K562 (cell line): ENCODE results near the gene RAD51AP2. TPM values are rescaled to one million over a fixed set of nuclear protein-coding genes. Genes with fewer than 3 reads are reported as not detected.

ENCODE experiments used
- ATAC-seq: fragments of 200-7000 bp; cut with Tn5 transposase; 3 replicates; pipeline ENCODE4 v1.9.1; 2020; ENCODE audit warnings: moderate library complexity
- BruUV-seq: library from RNA; stranded (reverse); fragments of 400-500 nt; replicated peaks from 2 replicates; lab custom pipeline; 2021; lab: Mats Ljungman, UMichigan
- CTCF ChIA-PET: fragments of 300-600 bp; formaldehyde crosslinking; extraction: SDS; loops from one replicate; lab custom pipeline; 2021; ENCODE audit warnings: low intra/inter-chr PET ratio; lab: Yijun Ruan, JAX
- POLR2A ChIA-PET: fragments of 300-600, 350-650 bp; sonication (Branson Sonifier 250); formaldehyde crosslinking; extraction: SDS; loops from one replicate; lab custom pipeline; 2021; ENCODE audit warnings: antibody characterized with exemption, inconsistent platforms; lab: Yijun Ruan, JAX
- DNase-seq, 4 experiments: peaks; one replicate each; pipeline versions ENCODE4 v3.0.0 to v3.0.0-alpha.2; 2011 to 2018; ENCODE audit warnings: low spot score in 3 of 4, mixed read lengths in 3 of 4; ENCODE audit errors: extremely low read depth in 1 of 4
- FAIRE-seq: peaks from 2 replicates; lab custom pipeline; 2011; peaks lifted over from hg19 to GRCh38; lab: Jason Lieb, UNC
- H2AFZ ChIP-seq: 2 replicates; pipeline ENCODE4 v1.6.0; 2011; ENCODE audit warnings: low read depth, low read length, control low read depth, inconsistent platforms
- H3K27ac ChIP-seq: fragments of 200-600 bp; 3 replicates; pipeline ENCODE4 v1.8.0; 2011; ENCODE audit warnings: low read depth, mild to moderate bottlenecking, control low read depth, inconsistent platforms, low read length, moderate library complexity, mixed read lengths; ENCODE audit errors: extremely low read depth
- H3K27me3 ChIP-seq, 2 experiments: fragments of 300-600 bp in 1 of 2; 2 replicates in 1 of 2; 3 replicates in 1 of 2; pipeline versions ENCODE4 v1.6.0 to v1.8.0; 2011; ENCODE audit warnings: inconsistent platforms in 2 of 2, low read length in 2 of 2, mild to moderate bottlenecking in 1 of 2, mixed read lengths in 1 of 2, moderate library complexity in 1 of 2; ENCODE audit not compliant: control insufficient read depth in 2 of 2, insufficient read depth in 2 of 2
- H3K36me3 ChIP-seq: fragments of 300-600 bp; 3 replicates; pipeline ENCODE4 v1.8.0; 2011; ENCODE audit warnings: mild to moderate bottlenecking, low read length, inconsistent platforms; ENCODE audit not compliant: control insufficient read depth, insufficient read depth
- H3K4me1 ChIP-seq, 2 experiments: fragments of 200-600 bp in 1 of 2; replicated peaks in 1 of 2; 2 replicates in 1 of 2; 3 replicates in 1 of 2; pipeline versions ENCODE4 v1.5.1 to v1.8.0; 2011; ENCODE audit warnings: inconsistent platforms in 2 of 2, low read length in 2 of 2, mild to moderate bottlenecking in 1 of 2, mixed read lengths in 1 of 2, moderate library complexity in 1 of 2; ENCODE audit not compliant: control insufficient read depth in 2 of 2, insufficient read depth in 2 of 2
- H3K4me2 ChIP-seq: 2 replicates; pipeline ENCODE4 v1.6.1; 2011; ENCODE audit warnings: low read length, control low read depth, inconsistent platforms, mixed read lengths; ENCODE audit not compliant: insufficient read depth
- H3K4me3 ChIP-seq: fragments of 200-600 bp; sonication (generic), shearing (Covaris generic); 2 replicates; pipeline ENCODE4 v1.5.1; 2016; ENCODE audit warnings: control low read depth, inconsistent platforms
- H3K79me2 ChIP-seq: fragments of 200-600 bp; 3 replicates; pipeline ENCODE4 v1.8.0; 2011; ENCODE audit warnings: low read length, inconsistent platforms; ENCODE audit not compliant: control insufficient read depth, insufficient read depth
- H3K9ac ChIP-seq, 2 experiments: 2 replicates each; pipeline versions ENCODE4 v1.6.0 to v1.6.1; 2011; ENCODE audit warnings: low read depth in 2 of 2, low read length in 2 of 2, control low read depth in 1 of 2, inconsistent platforms in 1 of 2, mild to moderate bottlenecking in 1 of 2, mixed read lengths in 1 of 2; ENCODE audit not compliant: insufficient read depth in 1 of 2
- H3K9me1 ChIP-seq: one replicate; pipeline ENCODE4 v1.6.0; 2011; ENCODE audit warnings: inconsistent platforms, mild to moderate bottlenecking, low read length, moderate library complexity; ENCODE audit not compliant: control insufficient read depth, insufficient read depth
- H3K9me3 ChIP-seq: replicated peaks from 2 replicates; pipeline ENCODE4 v1.5.1; 2011; ENCODE audit warnings: low read depth, low read length, inconsistent platforms; ENCODE audit not compliant: control insufficient read depth, insufficient read depth
- H4K20me1 ChIP-seq: replicated peaks from 2 replicates; pipeline ENCODE4 v1.6.1; 2011; ENCODE audit warnings: low read length, inconsistent platforms, mixed read lengths; ENCODE audit not compliant: control insufficient read depth, insufficient read depth
- ASH1L ChIP-seq: fragments of 450-650 bp; IDR thresholded peaks from 2 replicates; pipeline ENCODE4 v1.6.1; 2018; ENCODE audit warnings: borderline replicate concordance, mild to moderate bottlenecking, low read depth; ENCODE audit not compliant: partially characterized antibody
- EP400 ChIP-seq: fragments of 450-650 bp; IDR thresholded peaks from 2 replicates; pipeline ENCODE4 v1.6.1; 2017; ENCODE audit warnings: antibody characterized with exemption, mild to moderate bottlenecking, moderate library complexity
- HNRNPLL ChIP-seq: fragments of 200-400 bp; formaldehyde crosslinking; IDR thresholded peaks from 2 replicates; pipeline ENCODE4 v1.6.1; 2017; ENCODE audit warnings: low read length, low read depth, mild to moderate bottlenecking; ENCODE audit not compliant: poor library complexity, severe bottlenecking
- MAFF ChIP-seq: IDR thresholded peaks from 2 replicates; pipeline ENCODE4 v1.6.1; 2012; ENCODE audit warnings: low read length, improper control_type of control experiment
- NFYB ChIP-seq: IDR thresholded peaks from 2 replicates; pipeline ENCODE4 v1.6.1; 2011; ENCODE audit warnings: mild to moderate bottlenecking, moderate library complexity; ENCODE audit not compliant: insufficient read length; ENCODE audit errors: extremely low read depth
- NR2C2 ChIP-seq, 2 experiments: fragments of 200-800 bp in 1 of 2; sonication (Bioruptor generic) in 1 of 2; sonication (generic) in 1 of 2; formaldehyde crosslinking in 1 of 2; IDR thresholded peaks; 2 replicates each; pipeline versions ENCODE4 v1.6.1 to v1.8.0; 2016 to 2022; ENCODE audit warnings: mild to moderate bottlenecking in 1 of 2, missing compliant biosample characterization in 1 of 2, missing genetic modification characterization in 1 of 2, missing genetic modification reagents in 1 of 2
- ZC3H11A ChIP-seq: IDR thresholded peaks from 2 replicates; pipeline ENCODE4 v1.6.1; 2012; ENCODE audit warnings: low read depth, low read length, improper control_type of control experiment
- WGBS: fragments of 100-300 bp; shearing (Covaris generic); methylation state at CpG from one replicate; pipeline ENCODE4 v1.1.6; 2016; ENCODE audit warnings: low coverage, mixed read lengths; ENCODE audit not compliant: insufficient coverage; ENCODE audit errors: missing lambda C conversion rate; 5-methylcytosine and 5-hydroxymethylcytosine counted together
- in situ Hi-C: fragments of 300-500 bp; cut with MboI; formaldehyde crosslinking; loops from 4 replicates; pipeline ENCODE4 v1.15.0; 2018; ENCODE audit warnings: inconsistent platforms, mixed read lengths
- intact Hi-C: fragments of 100-400 bp; cut with micrococcal nuclease; formaldehyde crosslinking; loops from 2 replicates; pipeline ENCODE4 v1.14.2; 2022
- polyA plus RNA-seq, 8 experiments: library from polyadenylated mRNA; depleted of rRNA in 4 of 8; stranded (reverse) in 5 of 8; unstranded in 3 of 8; fragments of >200 nt; fragmentation: Nextera tagmentation in 2 of 8; fragmentation: Illumina TruSeq in 1 of 8; extraction: Ambion mirVana in 2 of 8; extraction: Trizol in 1 of 8; gene quantifications; 2 replicates each; pipeline versions ENCODE4 v1.2.1 to v1.2.3, GENCODE V29; 2011 to 2014; ENCODE audit warnings: inconsistent platforms in 1 of 8, missing spikeins in 1 of 8
- total RNA-seq, 7 experiments: library from RNA; depleted of rRNA in 6 of 7; stranded (reverse); fragments of >200 nt in 6 of 7; fragmentation: Illumina TruSeq in 2 of 7; extraction: Trizol in 2 of 7; gene quantifications; 2 replicates each; pipeline versions ENCODE4 v1.2.1 to v1.2.3, GENCODE V29; 2011 to 2021; ENCODE audit warnings: low replicate concordance in 1 of 7
- TF ChIP-seq, protein P1 (sequence below): fragments of 450-650 bp; IDR thresholded peaks from 2 replicates; pipeline ENCODE4 v1.6.1; 2016; ENCODE audit warnings: mild to moderate bottlenecking
- TF ChIP-seq, protein P2 (sequence below): fragments of 250-450 bp; sonication (Bioruptor Pico); IDR thresholded peaks from 2 replicates; pipeline ENCODE4 v1.4.0; 2020; ENCODE audit warnings: mild to moderate bottlenecking, moderate library complexity, borderline replicate concordance

Gene RAD51AP2
- total and polyA plus RNA-seq, 9 of the 15 experiments (the other 6 are each of a cell fraction or from before 2014, with no cell fraction given) = 0.01 to 0.04 (median 0.04) TPM; not detected in 6

DNA sequence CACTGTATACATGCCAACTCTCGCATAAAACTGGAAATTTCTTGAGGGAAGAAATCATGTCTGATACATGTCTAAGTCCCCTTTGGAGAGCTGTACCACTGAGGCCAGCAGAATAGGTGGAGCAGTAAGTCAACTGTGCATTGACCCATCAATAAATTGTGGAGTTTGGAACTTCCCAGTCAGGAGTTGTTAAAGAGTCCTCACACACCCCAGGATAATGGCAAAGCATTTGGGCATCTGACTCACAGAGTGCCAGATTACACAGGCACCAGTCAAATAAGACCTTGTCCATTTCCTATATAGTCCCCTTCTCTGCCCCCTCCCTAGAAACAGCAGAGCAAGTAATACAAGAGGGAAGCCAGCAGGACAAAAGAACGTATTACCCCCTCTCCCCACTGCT, 32.7 kb upstream of the RAD51AP2 start:
- H3K36me3 ChIP-seq = no peaks in the 10 kb centered on the region
- FAIRE-seq (no peak), DNase-seq (no peak), ATAC-seq (no peak)
- H4K20me1 ChIP-seq = no peaks in the 10 kb centered on the region
- H3K4me3 ChIP-seq = no peak overlapping the region
- ChIA-PET CTCF (no interaction called here), POLR2A (no interaction called here)
- no peaks in the 10 kb centered on the region for H3K9me1 ChIP-seq
- H3K4me2 ChIP-seq = no peak overlapping the region
- H3K79me2 ChIP-seq = no peaks in the 10 kb centered on the region
- no peak overlapping the region for H2AFZ ChIP-seq
- WGBS = 17% methylated on average over 2 of the region's 2 CpGs
- H3K27me3 ChIP-seq = no peaks in the 10 kb centered on the region
- no peak for TF ChIP-seq ZC3H11A
- TF ChIP-seq NR2C2 (CRISPR knock-in tag; IDR thresholded peaks at IDR 0.05) = no peak
- TF ChIP-seq NR2C2 (tag; IDR thresholded peaks at IDR 0.05) = no peak
- TF ChIP-seq HNRNPLL = no peak
- TF ChIP-seq, protein P1, sequence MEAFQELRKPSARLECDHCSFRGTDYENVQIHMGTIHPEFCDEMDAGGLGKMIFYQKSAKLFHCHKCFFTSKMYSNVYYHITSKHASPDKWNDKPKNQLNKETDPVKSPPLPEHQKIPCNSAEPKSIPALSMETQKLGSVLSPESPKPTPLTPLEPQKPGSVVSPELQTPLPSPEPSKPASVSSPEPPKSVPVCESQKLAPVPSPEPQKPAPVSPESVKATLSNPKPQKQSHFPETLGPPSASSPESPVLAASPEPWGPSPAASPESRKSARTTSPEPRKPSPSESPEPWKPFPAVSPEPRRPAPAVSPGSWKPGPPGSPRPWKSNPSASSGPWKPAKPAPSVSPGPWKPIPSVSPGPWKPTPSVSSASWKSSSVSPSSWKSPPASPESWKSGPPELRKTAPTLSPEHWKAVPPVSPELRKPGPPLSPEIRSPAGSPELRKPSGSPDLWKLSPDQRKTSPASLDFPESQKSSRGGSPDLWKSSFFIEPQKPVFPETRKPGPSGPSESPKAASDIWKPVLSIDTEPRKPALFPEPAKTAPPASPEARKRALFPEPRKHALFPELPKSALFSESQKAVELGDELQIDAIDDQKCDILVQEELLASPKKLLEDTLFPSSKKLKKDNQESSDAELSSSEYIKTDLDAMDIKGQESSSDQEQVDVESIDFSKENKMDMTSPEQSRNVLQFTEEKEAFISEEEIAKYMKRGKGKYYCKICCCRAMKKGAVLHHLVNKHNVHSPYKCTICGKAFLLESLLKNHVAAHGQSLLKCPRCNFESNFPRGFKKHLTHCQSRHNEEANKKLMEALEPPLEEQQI = no peak
- TF ChIP-seq, protein P2, sequence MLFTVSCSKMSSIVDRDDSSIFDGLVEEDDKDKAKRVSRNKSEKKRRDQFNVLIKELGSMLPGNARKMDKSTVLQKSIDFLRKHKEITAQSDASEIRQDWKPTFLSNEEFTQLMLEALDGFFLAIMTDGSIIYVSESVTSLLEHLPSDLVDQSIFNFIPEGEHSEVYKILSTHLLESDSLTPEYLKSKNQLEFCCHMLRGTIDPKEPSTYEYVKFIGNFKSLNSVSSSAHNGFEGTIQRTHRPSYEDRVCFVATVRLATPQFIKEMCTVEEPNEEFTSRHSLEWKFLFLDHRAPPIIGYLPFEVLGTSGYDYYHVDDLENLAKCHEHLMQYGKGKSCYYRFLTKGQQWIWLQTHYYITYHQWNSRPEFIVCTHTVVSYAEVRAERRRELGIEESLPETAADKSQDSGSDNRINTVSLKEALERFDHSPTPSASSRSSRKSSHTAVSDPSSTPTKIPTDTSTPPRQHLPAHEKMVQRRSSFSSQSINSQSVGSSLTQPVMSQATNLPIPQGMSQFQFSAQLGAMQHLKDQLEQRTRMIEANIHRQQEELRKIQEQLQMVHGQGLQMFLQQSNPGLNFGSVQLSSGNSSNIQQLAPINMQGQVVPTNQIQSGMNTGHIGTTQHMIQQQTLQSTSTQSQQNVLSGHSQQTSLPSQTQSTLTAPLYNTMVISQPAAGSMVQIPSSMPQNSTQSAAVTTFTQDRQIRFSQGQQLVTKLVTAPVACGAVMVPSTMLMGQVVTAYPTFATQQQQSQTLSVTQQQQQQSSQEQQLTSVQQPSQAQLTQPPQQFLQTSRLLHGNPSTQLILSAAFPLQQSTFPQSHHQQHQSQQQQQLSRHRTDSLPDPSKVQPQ (CRISPR knock-in tag) = no peak
- no peak for TF ChIP-seq NFYB
- no peak for TF ChIP-seq ASH1L
- TF ChIP-seq MAFF = no peak
- TF ChIP-seq EP400 = no peak
- H3K4me1 ChIP-seq = no peaks in the 10 kb centered on the region
- no TSS peak for BruUV-seq
- no peak overlapping the region for H3K9ac ChIP-seq
- intact Hi-C loops = no loop called here
- in situ Hi-C loops = no loop called here
- no peaks in the 10 kb centered on the region for H3K9me3 ChIP-seq
- H3K27ac ChIP-seq = no peak overlapping the region
